HUDEP-2 (cell line): Measurements from ENCODE around the gene LILRB3.
"Not testable (repeated sequence)": the region's sequence is repeated elsewhere in the genome, so short reads cannot be mapped to it uniquely, and the experiment has no call there.

Experiments used
- DNase-seq, 76 experiments: peaks; one replicate each; lab custom pipeline; 2025; ENCODE audit not compliant: unreplicated experiment in 76 of 76; lab: John Stamatoyannopoulos, UW

LILRB3 gene

GRCh38 chr19:54222474-54223276 is at the start of gene LILRB3:
Gene LILRB3, minus strand, starts transcription at chr19:54223007. Its CDS starts 31 bp downstream, at chr19:54222976.
- peak in 1 of 76 experiments; percentile 12 for DNase-seq

- not testable (repeated sequence) for DNase-seq
These were observed 49.4 kb upstream of the LILRB3 start for GRCh38 chr19:54272181-54272580.

GRCh38 chr19:54271587-54271986 is 48.8 kb upstream of the LILRB3 start:
- DNase-seq: not testable (repeated sequence)

GRCh38 chr19:54271106-54271505 is 48.3 kb upstream of the LILRB3 start:
- no peak for DNase-seq

GRCh38 chr19:54268936-54269335 is 46.1 kb upstream of the LILRB3 start:
- DNase-seq: no peak

GRCh38 chr19:54266133-54266532 is 43.3 kb upstream of the LILRB3 start:
- peak in 64 of 76 experiments; percentile 12 to 82 (median 50) for DNase-seq

GRCh38 chr19:54262470-54262869 is 39.7 kb upstream of the LILRB3 start:
- no peak for DNase-seq

GRCh38 chr19:54262066-54262465 is 39.3 kb upstream of the LILRB3 start:
- no peak for DNase-seq

- DNase-seq: no peak
These were observed 34.3 kb upstream of the LILRB3 start, which contains the start of gene LILRB5 for GRCh38 chr19:54257116-54257480. Gene LILRB5, minus strand, starts transcription at chr19:54257273. Its CDS starts 80 bp downstream, at chr19:54257193.

GRCh38 chr19:54256250-54257115 is 33.7 kb upstream of the LILRB3 start:
- no peak for DNase-seq

GRCh38 chr19:54255105-54255775 is 32.4 kb upstream of the LILRB3 start:
- no peak for DNase-seq

GRCh38 chr19:54254195-54254906 is 31.5 kb upstream of the LILRB3 start:
- no peak for DNase-seq

- no peak for DNase-seq
These were observed 30.8 kb upstream of the LILRB3 start for GRCh38 chr19:54253331-54254194.

- DNase-seq: no peak
These were observed 30.0 kb upstream of the LILRB3 start for GRCh38 chr19:54252845-54253244.

- no peak for DNase-seq
These were observed 29.4 kb upstream of the LILRB3 start for GRCh38 chr19:54252243-54252642.

GRCh38 chr19:54248016-54248601 is 25.3 kb upstream of the LILRB3 start:
- DNase-seq: no peak

- no peak for DNase-seq
These were observed 24.5 kb upstream of the LILRB3 start for GRCh38 chr19:54247106-54247930.

- no peak for DNase-seq
These were observed 23.1 kb upstream of the LILRB3 start for GRCh38 chr19:54245936-54246335.
